ENCODE measurements around the gene NNT.

The NNT gene

GRCh38 chr5:43623048-43623680 is 20.2 kb downstream of the NNT start:
- DNase-seq (ENCODE audit: low read depth in 3 of 3), result no peak

- DNase-seq (ENCODE audit: low read depth in 3 of 3), result no peak
Measured at GRCh38 chr5:43627028-43627427, 24.0 kb downstream of the NNT start.

GRCh38 chr5:43631182-43631910 is 28.4 kb downstream of the NNT start:
- peak in 2 of 3 donors; percentile 6 to 16 for DNase-seq (ENCODE audit: low read depth in 3 of 3)

GRCh38 chr5:43634621-43635020 is 31.6 kb downstream of the NNT start:
- DNase-seq (ENCODE audit: low read depth in 3 of 3), result no peak

GRCh38 chr5:43635374-43635773 is 32.4 kb downstream of the NNT start:
- DNase-seq (ENCODE audit: low read depth in 3 of 3), result no peak

GRCh38 chr5:43636076-43636475 is 33.1 kb downstream of the NNT start:
- no peak for DNase-seq (ENCODE audit: low read depth in 3 of 3)

- DNase-seq (ENCODE audit: low read depth in 3 of 3), result no peak
Measured at GRCh38 chr5:43637416-43637815, 34.4 kb downstream of the NNT start.

GRCh38 chr5:43638107-43638506 is 35.1 kb downstream of the NNT start:
- no peak for DNase-seq (ENCODE audit: low read depth in 3 of 3)

GRCh38 chr5:43638546-43638945 is 35.6 kb downstream of the NNT start:
- DNase-seq (ENCODE audit: low read depth in 3 of 3), result no peak

GRCh38 chr5:43639566-43639965 is 36.6 kb downstream of the NNT start:
- no peak for DNase-seq (ENCODE audit: low read depth in 3 of 3)

- DNase-seq (ENCODE audit: low read depth in 3 of 3), result no peak
Measured at GRCh38 chr5:43642428-43642827, 39.4 kb downstream of the NNT start.

GRCh38 chr5:43643327-43643726 is 40.3 kb downstream of the NNT start:
- DNase-seq (ENCODE audit: low read depth in 3 of 3), result no peak

- no peak for DNase-seq (ENCODE audit: low read depth in 3 of 3)
Measured at GRCh38 chr5:43643750-43644149, 40.8 kb downstream of the NNT start.

GRCh38 chr5:43646992-43647391 is 44.0 kb downstream of the NNT start:
- DNase-seq (ENCODE audit: low read depth in 3 of 3), result no peak

- DNase-seq (ENCODE audit: low read depth in 3 of 3), result no peak
Measured at GRCh38 chr5:43647789-43648188, 44.8 kb downstream of the NNT start.

- DNase-seq (ENCODE audit: low read depth in 3 of 3), result no peak
Measured at GRCh38 chr5:43648499-43649124, 45.6 kb downstream of the NNT start.

- no peak for DNase-seq (ENCODE audit: low read depth in 3 of 3)
Measured at GRCh38 chr5:43649256-43649655, 46.3 kb downstream of the NNT start.

- DNase-seq (ENCODE audit: low read depth in 3 of 3), result no peak
Measured at GRCh38 chr5:43652537-43653302, 49.7 kb downstream of the NNT start.

GRCh38 chr5:43658509-43658908 is 55.5 kb downstream of the NNT start:
- DNase-seq (ENCODE audit: low read depth in 3 of 3), result no peak

GRCh38 chr5:43659075-43659474 is 56.1 kb downstream of the NNT start:
- DNase-seq (ENCODE audit: low read depth in 3 of 3), result no peak

GRCh38 chr5:43661102-43661501 is 58.1 kb downstream of the NNT start:
- peak in 2 of 3 donors; percentile 16 to 23 for DNase-seq (ENCODE audit: low read depth in 3 of 3)

- no peak for DNase-seq (ENCODE audit: low read depth in 3 of 3)
Measured at GRCh38 chr5:43663916-43664315, 60.9 kb downstream of the NNT start.
